IgD-negative memory B cell (primary cell): ENCODE results near the gene FSIP1. TPM values are rescaled to one million over a fixed set of nuclear protein-coding genes. Genes with fewer than 3 reads are reported as not detected.

ENCODE experiments used
- polyA plus RNA-seq: library from polyadenylated mRNA; unstranded; fragments of 300-500 nt; fragmentation: Illumina TruSeq; gene quantifications from one replicate; pipeline ENCODE4 v1.2.3, GENCODE V29; 2021

FSIP1 gene
- polyA plus RNA-seq, 1 donor from 2014 or later, result 0.61 TPM

Other genes starting within 250 kb of the FSIP1 start
- gene THBS1, start 201.8 kb downstream of the FSIP1 start, polyA plus RNA-seq, result 1.4 TPM
- gene GPR176, start 137.4 kb upstream of the FSIP1 start, polyA plus RNA-seq, result 0.46 TPM
- 18.1 TPM for gene EIF2AK4, start 151.3 kb upstream of the FSIP1 start, polyA plus RNA-seq